ENCODE results near the gene ZMIZ1.

The ZMIZ1 gene

GRCh38 chr10:79111846-79112614 lies 43.3 kb downstream of the ZMIZ1 start:
- no peaks in the 10 kb centered on the region; the same call in none of the 2 replicates for H3K36me3 ChIP-seq (ENCODE audit: insufficient read depth, low read length)
- H3K9me3 ChIP-seq (ENCODE audit: control insufficient read depth, insufficient read depth, low read length) = no peaks in the 10 kb centered on the region
- H3K4me1 ChIP-seq (ENCODE audit: insufficient read depth, low read length) = peaks cover 38% of the 10 kb centered on the region
- no peak overlapping the region for H3K9ac ChIP-seq (ENCODE audit: low read depth, low read length)

- Histone ChIP-seq H3K9me3 (ENCODE audit: control insufficient read depth, insufficient read depth, low read length) (no peaks in the 10 kb centered on the region), H3K4me1 (ENCODE audit: insufficient read depth, low read length) (peaks cover 34% of the 10 kb centered on the region), H3K9ac (ENCODE audit: low read depth, low read length) (no peak overlapping the region), H3K36me3 (ENCODE audit: insufficient read depth, low read length) (no peaks in the 10 kb centered on the region; the same call in none of the 2 replicates)
These were observed 44.2 kb downstream of the ZMIZ1 start for GRCh38 chr10:79112881-79113431.

- no peaks in the 10 kb centered on the region; the same call in none of the 2 replicates for H3K36me3 ChIP-seq (ENCODE audit: insufficient read depth, low read length)
- H3K9me3 ChIP-seq (ENCODE audit: control insufficient read depth, insufficient read depth, low read length) = no peaks in the 10 kb centered on the region
- H3K4me1 ChIP-seq (ENCODE audit: insufficient read depth, low read length) = peaks cover 34% of the 10 kb centered on the region
- no peak overlapping the region for H3K9ac ChIP-seq (ENCODE audit: low read depth, low read length)
These were observed 45.1 kb downstream of the ZMIZ1 start for GRCh38 chr10:79113827-79114226.

- peaks cover 34% of the 10 kb centered on the region for H3K4me1 ChIP-seq (ENCODE audit: insufficient read depth, low read length)
- no peaks in the 10 kb centered on the region; the same call in none of the 2 replicates for H3K36me3 ChIP-seq (ENCODE audit: insufficient read depth, low read length)
- no peak overlapping the region for H3K9ac ChIP-seq (ENCODE audit: low read depth, low read length)
- H3K9me3 ChIP-seq (ENCODE audit: control insufficient read depth, insufficient read depth, low read length) = no peaks in the 10 kb centered on the region
These were observed 46.5 kb downstream of the ZMIZ1 start for GRCh38 chr10:79115302-79115701.

- Histone ChIP-seq H3K4me1 (ENCODE audit: insufficient read depth, low read length) (peaks cover 34% of the 10 kb centered on the region), H3K36me3 (ENCODE audit: insufficient read depth, low read length) (peaks cover 4% of the 10 kb centered on the region), H3K9ac (ENCODE audit: low read depth, low read length) (no peak overlapping the region), H3K9me3 (ENCODE audit: control insufficient read depth, insufficient read depth, low read length) (no peaks in the 10 kb centered on the region)
These were observed 47.6 kb downstream of the ZMIZ1 start for GRCh38 chr10:79116368-79116767.

GRCh38 chr10:79116801-79117723 lies 48.3 kb downstream of the ZMIZ1 start:
- Histone ChIP-seq H3K36me3 (ENCODE audit: insufficient read depth, low read length) (peaks cover 4% of the 10 kb centered on the region), H3K9ac (ENCODE audit: low read depth, low read length) (no peak overlapping the region), H3K9me3 (ENCODE audit: control insufficient read depth, insufficient read depth, low read length) (no peaks in the 10 kb centered on the region), H3K4me1 (ENCODE audit: insufficient read depth, low read length) (peaks cover 33% of the 10 kb centered on the region)

GRCh38 chr10:79118286-79119202 lies 49.8 kb downstream of the ZMIZ1 start:
- Histone ChIP-seq H3K4me1 (ENCODE audit: insufficient read depth, low read length) (peaks cover 21% of the 10 kb centered on the region), H3K9me3 (ENCODE audit: control insufficient read depth, insufficient read depth, low read length) (no peaks in the 10 kb centered on the region), H3K36me3 (ENCODE audit: insufficient read depth, low read length) (peaks cover 4% of the 10 kb centered on the region), H3K9ac (ENCODE audit: low read depth, low read length) (no peak overlapping the region)

GRCh38 chr10:79119306-79119705 lies 50.5 kb downstream of the ZMIZ1 start:
- Histone ChIP-seq H3K36me3 (ENCODE audit: insufficient read depth, low read length) (peaks cover 4% of the 10 kb centered on the region), H3K4me1 (ENCODE audit: insufficient read depth, low read length) (peaks cover 14% of the 10 kb centered on the region)

GRCh38 chr10:79123547-79123963 lies 54.8 kb downstream of the ZMIZ1 start:
- Histone ChIP-seq H3K9me3 (ENCODE audit: control insufficient read depth, insufficient read depth, low read length) (no peaks in the 10 kb centered on the region), H3K4me1 (ENCODE audit: insufficient read depth, low read length) (peaks cover 9% of the 10 kb centered on the region), H3K36me3 (ENCODE audit: insufficient read depth, low read length) (peaks cover 4% of the 10 kb centered on the region; the same call in 1 of the 2 replicates), H3K9ac (ENCODE audit: low read depth, low read length) (no peak overlapping the region)

More at GRCh38 chr10:79119306-79119705, 50.5 kb downstream of the ZMIZ1 start:
- Histone ChIP-seq H3K9ac (ENCODE audit: low read depth, low read length) (no peak overlapping the region), H3K9me3 (ENCODE audit: control insufficient read depth, insufficient read depth, low read length) (no peaks in the 10 kb centered on the region)

GRCh38 chr10:79124066-79124465 lies 55.3 kb downstream of the ZMIZ1 start:
- peaks cover 4% of the 10 kb centered on the region; the same call in 1 of the 2 replicates for H3K36me3 ChIP-seq (ENCODE audit: insufficient read depth, low read length)
- H3K9ac ChIP-seq (ENCODE audit: low read depth, low read length) = no peak overlapping the region
- no peaks in the 10 kb centered on the region for H3K9me3 ChIP-seq (ENCODE audit: control insufficient read depth, insufficient read depth, low read length)
- H3K4me1 ChIP-seq (ENCODE audit: insufficient read depth, low read length) = peaks cover 14% of the 10 kb centered on the region

- Histone ChIP-seq H3K4me1 (ENCODE audit: insufficient read depth, low read length) (peaks cover 23% of the 10 kb centered on the region), H3K36me3 (ENCODE audit: insufficient read depth, low read length) (peaks cover 4% of the 10 kb centered on the region; the same call in 1 of the 2 replicates), H3K9ac (ENCODE audit: low read depth, low read length) (no peak overlapping the region), H3K9me3 (ENCODE audit: control insufficient read depth, insufficient read depth, low read length) (no peaks in the 10 kb centered on the region)
These were observed 56.3 kb downstream of the ZMIZ1 start for GRCh38 chr10:79125092-79125491.

- Histone ChIP-seq H3K4me1 (ENCODE audit: insufficient read depth, low read length) (peaks cover 37% of the 10 kb centered on the region), H3K36me3 (ENCODE audit: insufficient read depth, low read length) (no peaks in the 10 kb centered on the region), H3K9ac (ENCODE audit: low read depth, low read length) (no peak overlapping the region), H3K9me3 (ENCODE audit: control insufficient read depth, insufficient read depth, low read length) (no peaks in the 10 kb centered on the region)
These were observed 57.8 kb downstream of the ZMIZ1 start for GRCh38 chr10:79126351-79127080.

Measured in ES-I3 (cell line).